Sigmoid colon (tissue), 7 donors: ENCODE measurements around the gene NUBP1. TPM values are rescaled to one million over a fixed set of nuclear protein-coding genes. Genes with fewer than 3 reads are reported as not detected.
"Not testable (repeated sequence)": the region's sequence is repeated elsewhere in the genome, so short reads cannot be mapped to it uniquely, and the experiment has no call there.

ENCODE experiments used
- DNase-seq: peaks from one replicate; pipeline ENCODE4 v3.0.0-alpha.2; 2019
- H3K27ac ChIP-seq, 4 donors: fragments of 200-600 bp; sonication (generic); one replicate each; pipeline ENCODE4 v1.5.1; 2016 to 2019; ENCODE audit warnings: mild to moderate bottlenecking in 1 of 4
- H3K27me3 ChIP-seq, 3 donors: fragments of 200-600 bp; sonication (generic); one replicate each; pipeline ENCODE4 v1.5.1; 2019; ENCODE audit warnings: mild to moderate bottlenecking in 1 of 3
- H3K36me3 ChIP-seq, 4 donors: fragments of 200-600 bp; sonication (generic); one replicate each; pipeline ENCODE4 v1.5.1; 2016 to 2019
- H3K4me1 ChIP-seq, 4 donors: fragments of 200-600 bp; sonication (generic); one replicate each; pipeline ENCODE4 v1.5.1; 2017 to 2019
- H3K4me3 ChIP-seq, 4 donors: fragments of 200-600 bp; sonication (generic); one replicate each; pipeline ENCODE4 v1.5.1; 2017 to 2019; ENCODE audit warnings: mild to moderate bottlenecking in 2 of 4, moderate library complexity in 1 of 4
- H3K9me3 ChIP-seq, 4 donors: fragments of 200-600 bp in 3 of 4; sonication (generic) in 3 of 4; one replicate each; pipeline versions ENCODE4 v1.5.1 to v1.6.1; 2013 to 2019
- EP300 ChIP-seq, 4 donors: sonication (generic); formaldehyde crosslinking; IDR thresholded peaks; one replicate each; pipeline ENCODE4 v1.6.1; 2017; ENCODE audit warnings: antibody characterized with exemption in 4 of 4
- POLR2A ChIP-seq, 2 donors: fragments of 450-650 bp; IDR thresholded peaks; one replicate each; pipeline ENCODE4 v1.6.1; 2016; ENCODE audit warnings: antibody characterized with exemption in 2 of 2, mild to moderate bottlenecking in 2 of 2, moderate library complexity in 2 of 2
- POLR2AphosphoS5 ChIP-seq, 4 donors: sonication (generic); formaldehyde crosslinking; IDR thresholded peaks; one replicate each; pipeline ENCODE4 v1.6.1; 2017; ENCODE audit warnings: antibody characterized with exemption in 4 of 4
- WGBS, 2 donors: extraction: QIAGEN DNeasy Blood & Tissue Kit; methylation state at CpG; one replicate each; pipeline ENCODE4 v1.1.7; 2013; 5-methylcytosine and 5-hydroxymethylcytosine counted together
- intact Hi-C: fragments of 100-400 bp; cut with DNase I; formaldehyde crosslinking; loops from one replicate; pipeline ENCODE4 v1.15.1; 2023
- polyA plus RNA-seq, 3 donors: library from polyadenylated mRNA; stranded (reverse); fragments of 200-250 nt; gene quantifications; one replicate each; pipeline ENCODE4 v1.2.3, GENCODE V29; 2013
- total RNA-seq, 4 donors: library from RNA; depleted of rRNA; stranded (reverse); fragments of >200 nt; gene quantifications; one replicate each; pipeline ENCODE4 v1.1.0, GENCODE V29; 2016
- TF ChIP-seq, protein P1 (sequence below), 4 experiments: fragments of 450-650 bp in 3 of 4; fragments of 200-600 bp in 1 of 4; IDR thresholded peaks; one replicate each; pipeline ENCODE4 v1.5.1; 2016 to 2019; ENCODE audit warnings: antibody characterized with exemption in 4 of 4, mild to moderate bottlenecking in 3 of 4, moderate library complexity in 2 of 4
- donor health status: healthy with polysubstance abuse.
- donor health status: Bipolar disorder and iron deficiency.
- donor health status: healthy.

NUBP1 gene
- total and polyA plus RNA-seq, 7 donors: 26.3 to 37.6 (median 32.9) TPM

DNA sequence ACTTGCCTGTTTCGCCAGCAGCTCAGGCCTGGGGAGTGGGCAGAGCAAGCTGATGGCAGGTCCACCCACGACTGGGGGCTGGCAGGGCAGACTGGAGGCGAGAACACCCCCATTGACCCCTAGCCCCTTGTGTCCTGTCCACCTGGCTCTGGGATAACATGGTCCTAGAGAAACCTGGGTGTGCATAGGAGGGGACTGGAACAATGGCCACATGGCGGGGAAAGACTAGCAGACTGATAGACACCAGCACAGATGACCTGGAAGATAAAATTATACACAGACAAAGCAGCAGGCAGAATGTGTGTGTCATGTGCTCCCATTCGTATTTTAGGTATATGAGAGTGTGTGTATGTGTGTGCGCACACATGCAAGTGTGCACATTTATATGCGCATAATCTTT is 23.5 kb downstream of the NUBP1 start:
- H3K36me3 ChIP-seq: peaks cover 19 to 65% (median 27%) of the 10 kb centered on the region in 4 donors
- WGBS, 2 donors: 87 to 91% methylated on average over 7 of the region's 7 CpGs

DNA sequence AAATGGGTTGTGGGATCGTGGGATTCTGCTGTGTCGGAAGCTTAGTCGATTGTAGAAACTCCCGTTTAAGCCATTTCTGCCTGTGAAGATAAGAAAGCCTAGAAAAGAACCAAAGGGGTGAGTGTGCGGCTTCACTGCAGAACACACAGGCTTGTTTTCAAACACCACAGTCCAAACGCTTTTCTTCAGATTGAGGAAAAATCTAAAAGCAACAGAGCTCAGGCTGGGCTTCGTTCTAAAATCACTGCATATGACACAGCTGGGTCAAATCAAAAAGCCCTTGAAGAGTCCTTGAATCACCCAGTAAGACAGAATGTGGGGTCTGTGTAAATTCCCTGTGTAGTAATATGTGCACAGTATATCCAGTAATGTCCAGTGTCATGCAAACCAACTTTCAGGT is 25.7 kb downstream of the NUBP1 start:
- DNase-seq: no peak
- Histone ChIP-seq H3K27ac (no peak overlapping the region), H3K36me3 (peaks cover 5 to 43% (median 6%) of the 10 kb centered on the region in 4 donors), H3K4me1 (no peaks in the 10 kb centered on the region), H3K27me3 (no peaks in the 10 kb centered on the region), H3K9me3 (no peaks in the 10 kb centered on the region), H3K4me3 (no peak overlapping the region)
- TF ChIP-seq POLR2AphosphoS5 (IDR thresholded peaks at IDR 0.05) (no peak), POLR2A (IDR thresholded peaks at IDR 0.05) (no peak), EP300 (IDR thresholded peaks at IDR 0.05) (no peak)
- TF ChIP-seq, protein P1, sequence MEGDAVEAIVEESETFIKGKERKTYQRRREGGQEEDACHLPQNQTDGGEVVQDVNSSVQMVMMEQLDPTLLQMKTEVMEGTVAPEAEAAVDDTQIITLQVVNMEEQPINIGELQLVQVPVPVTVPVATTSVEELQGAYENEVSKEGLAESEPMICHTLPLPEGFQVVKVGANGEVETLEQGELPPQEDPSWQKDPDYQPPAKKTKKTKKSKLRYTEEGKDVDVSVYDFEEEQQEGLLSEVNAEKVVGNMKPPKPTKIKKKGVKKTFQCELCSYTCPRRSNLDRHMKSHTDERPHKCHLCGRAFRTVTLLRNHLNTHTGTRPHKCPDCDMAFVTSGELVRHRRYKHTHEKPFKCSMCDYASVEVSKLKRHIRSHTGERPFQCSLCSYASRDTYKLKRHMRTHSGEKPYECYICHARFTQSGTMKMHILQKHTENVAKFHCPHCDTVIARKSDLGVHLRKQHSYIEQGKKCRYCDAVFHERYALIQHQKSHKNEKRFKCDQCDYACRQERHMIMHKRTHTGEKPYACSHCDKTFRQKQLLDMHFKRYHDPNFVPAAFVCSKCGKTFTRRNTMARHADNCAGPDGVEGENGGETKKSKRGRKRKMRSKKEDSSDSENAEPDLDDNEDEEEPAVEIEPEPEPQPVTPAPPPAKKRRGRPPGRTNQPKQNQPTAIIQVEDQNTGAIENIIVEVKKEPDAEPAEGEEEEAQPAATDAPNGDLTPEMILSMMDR (IDR thresholded peaks at IDR 0.05): no peak
- intact Hi-C loops: no loop called here
- WGBS, 2 donors: 84 to 88% methylated on average over 7 of the region's 7 CpGs

More for the DNA sequence above, 23.5 kb downstream of the NUBP1 start:
- TF ChIP-seq POLR2AphosphoS5 (IDR thresholded peaks at IDR 0.05) (no peak), EP300 (IDR thresholded peaks at IDR 0.05) (no peak), POLR2A (IDR thresholded peaks at IDR 0.05) (no peak)
- TF ChIP-seq, protein P1 (IDR thresholded peaks at IDR 0.05): no peak
- Histone ChIP-seq H3K27me3 (no peaks in the 10 kb centered on the region), H3K9me3 (no peaks in the 10 kb centered on the region), H3K27ac (no peak overlapping the region), H3K4me1 (no peaks in the 10 kb centered on the region), H3K4me3 (no peak overlapping the region)
- no peak for DNase-seq
- intact Hi-C loops: no loop called here

DNA sequence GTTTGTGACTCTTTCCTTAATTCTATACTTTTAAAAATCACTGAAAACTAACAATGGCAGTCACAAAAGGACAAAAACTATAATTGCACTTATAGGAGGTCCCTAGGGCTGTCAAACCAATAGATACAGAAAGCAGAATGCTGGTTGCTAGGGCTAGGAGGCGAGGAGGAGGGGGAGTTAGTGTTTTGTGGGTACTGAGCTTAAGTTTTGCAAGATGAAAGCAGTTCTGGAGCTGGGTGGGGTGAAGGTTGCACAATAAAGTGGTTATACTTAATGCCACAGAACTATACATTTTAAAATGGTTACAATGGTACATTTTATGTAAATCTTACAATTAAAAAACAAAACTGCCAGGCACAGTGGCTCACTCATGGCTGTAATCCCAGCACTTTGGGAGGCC is 27.3 kb downstream of the NUBP1 start:
- no peak overlapping the region for H3K4me3 ChIP-seq
- H3K27me3 ChIP-seq: no peaks in the 10 kb centered on the region
- no peak overlapping the region for H3K27ac ChIP-seq
- no peaks in the 10 kb centered on the region for H3K4me1 ChIP-seq
- 59 to 76% methylated on average over 1 of the region's 1 CpG for WGBS, 2 donors
- peaks cover under 1 to 31% (median 3%) of the 10 kb centered on the region in 4 donors for H3K36me3 ChIP-seq
- intact Hi-C loops: no loop called here
- TF ChIP-seq POLR2A (IDR thresholded peaks at IDR 0.05) (no peak), POLR2AphosphoS5 (IDR thresholded peaks at IDR 0.05) (no peak), EP300 (IDR thresholded peaks at IDR 0.05) (no peak)
- TF ChIP-seq, protein P1 (IDR thresholded peaks at IDR 0.05): no peak
- H3K9me3 ChIP-seq: no peaks in the 10 kb centered on the region
- DNase-seq: no peak

DNA sequence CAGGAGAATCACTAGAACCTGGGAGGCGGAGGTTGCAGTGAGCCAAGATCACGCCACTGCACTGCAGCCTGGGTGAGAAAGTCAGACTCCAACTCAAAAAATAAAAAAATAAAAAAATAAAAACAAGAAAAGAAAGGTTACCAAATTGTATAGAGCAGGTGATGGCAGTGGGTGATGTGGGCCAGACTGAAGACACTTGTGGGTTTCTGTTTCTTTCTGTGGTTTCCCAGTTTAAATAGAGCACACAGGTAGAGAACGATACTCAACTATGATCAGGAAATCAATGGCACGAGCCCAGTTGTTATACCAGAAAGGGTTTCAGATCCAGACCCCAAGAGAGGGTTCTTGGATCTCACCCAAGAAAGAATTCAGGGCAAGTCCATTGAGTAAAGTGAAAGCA is 32.6 kb downstream of the NUBP1 start:
- H3K36me3 ChIP-seq: no peaks in the 10 kb centered on the region
- intact Hi-C loops: no loop called here
- H3K4me3 ChIP-seq: no peak overlapping the region
- 61 to 85% methylated on average over 4 of the region's 4 CpGs for WGBS, 2 donors
- no peak overlapping the region for H3K27ac ChIP-seq
- no peaks in the 10 kb centered on the region for H3K9me3 ChIP-seq
- DNase-seq: no peak
- no peaks in the 10 kb centered on the region for H3K4me1 ChIP-seq
- no peaks in the 10 kb centered on the region for H3K27me3 ChIP-seq
- TF ChIP-seq EP300 (IDR thresholded peaks at IDR 0.05) (no peak), POLR2A (IDR thresholded peaks at IDR 0.05) (no peak), POLR2AphosphoS5 (IDR thresholded peaks at IDR 0.05) (no peak)
- TF ChIP-seq, protein P1 (IDR thresholded peaks at IDR 0.05): no peak

DNA sequence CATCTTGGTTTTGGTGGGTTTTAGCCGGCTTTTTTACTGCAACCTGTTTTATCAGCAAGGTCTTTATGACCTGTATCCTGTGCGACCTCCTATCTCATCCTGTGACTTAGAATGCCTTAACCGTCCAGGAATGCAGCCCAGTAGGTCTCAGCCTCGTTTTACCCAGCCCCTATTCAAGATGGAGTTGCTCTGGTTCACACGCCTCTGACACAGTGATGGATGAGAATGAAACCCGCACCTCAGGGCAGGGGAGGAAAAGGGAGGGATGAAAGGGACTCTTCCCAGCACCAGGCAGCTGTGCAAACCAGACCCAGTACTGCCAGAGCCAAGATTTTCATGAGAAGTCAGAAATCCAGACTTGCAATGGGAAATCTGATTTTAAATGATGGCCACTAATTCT is 33.3 kb downstream of the NUBP1 start:
- H3K27ac ChIP-seq, H3K9me3 ChIP-seq, H3K4me3 ChIP-seq, intact Hi-C loops, H3K27me3 ChIP-seq, H3K36me3 ChIP-seq, H3K4me1 ChIP-seq, DNase-seq: not testable (repeated sequence)
- 73 to 80% methylated on average over 6 of the region's 6 CpGs for WGBS, 2 donors
